Vagina (tissue), 2 donors: ENCODE data around the gene DNER. TPM values are rescaled to one million over a fixed set of nuclear protein-coding genes. Genes with fewer than 3 reads are reported as not detected.

Experiments used
- DNase-seq, 2 donors: peaks; one replicate each; pipeline ENCODE4 v3.0.0-alpha.2; 2017; ENCODE audit errors: extremely low spot score in 2 of 2
- H3K27ac ChIP-seq: fragments of 200-600 bp; sonication (generic); one replicate; pipeline ENCODE4 v1.5.1; 2019
- H3K27me3 ChIP-seq: fragments of 200-600 bp; sonication (generic); one replicate; pipeline ENCODE4 v1.5.1; 2019
- H3K36me3 ChIP-seq, 2 donors: fragments of 200-600 bp; sonication (generic); one replicate each; pipeline ENCODE4 v1.5.1; 2017 to 2019
- H3K4me1 ChIP-seq: fragments of 200-600 bp; sonication (generic); one replicate; pipeline ENCODE4 v1.5.1; 2019
- H3K4me3 ChIP-seq, 2 donors: fragments of 200-600 bp; sonication (generic); 1 replicate in 1 of 2; 2 replicates in 1 of 2; pipeline ENCODE4 v1.5.1; 2016 to 2019
- H3K9me3 ChIP-seq: fragments of 200-600 bp; sonication (generic); one replicate; pipeline ENCODE4 v1.5.1; 2019
- POLR2A ChIP-seq, 2 donors: fragments of 450-650 bp; IDR thresholded peaks; one replicate each; pipeline ENCODE4 v1.6.1; 2017; ENCODE audit warnings: antibody characterized with exemption in 2 of 2, mild to moderate bottlenecking in 2 of 2, moderate library complexity in 2 of 2
- POLR2AphosphoS5 ChIP-seq, 2 donors: sonication (generic); formaldehyde crosslinking; IDR thresholded peaks; one replicate each; pipeline ENCODE4 v1.9.0; 2017; ENCODE audit warnings: antibody characterized with exemption in 2 of 2, mild to moderate bottlenecking in 2 of 2, low read depth in 1 of 2; ENCODE audit not compliant: insufficient read depth in 1 of 2
- intact Hi-C: fragments of 100-400 bp; cut with DNase I; formaldehyde crosslinking; loops from one replicate; pipeline ENCODE4 v1.15.1; 2023
- total RNA-seq: library from RNA; depleted of rRNA; stranded (reverse); fragments of >200 nt; gene quantifications from one replicate; pipeline ENCODE4 v1.2.3, GENCODE V29; 2016
- TF ChIP-seq, protein P1 (sequence below), 3 experiments: fragments of 450-650 bp in 2 of 3; fragments of 200-600 bp in 1 of 3; sonication (generic) in 1 of 3; IDR thresholded peaks; one replicate each; pipeline ENCODE4 v1.5.1; 2017 to 2019; ENCODE audit warnings: antibody characterized with exemption in 3 of 3, mild to moderate bottlenecking in 2 of 3, moderate library complexity in 2 of 3

DNER gene
- total RNA-seq, 1 donor from 2014 or later, result 11.3 TPM

GRCh38 chr2:229610333-229610732 lies 104.0 kb downstream of the DNER start:
- H3K27me3 ChIP-seq, result no peaks in the 10 kb centered on the region
- intact Hi-C loops, result no loop called here
- no peaks in the 10 kb centered on the region for H3K9me3 ChIP-seq
- no peak overlapping the region for H3K27ac ChIP-seq
- DNase-seq, result no peak
- TF ChIP-seq POLR2A (IDR thresholded peaks at IDR 0.05) (no peak), POLR2AphosphoS5 (IDR thresholded peaks at IDR 0.05; ENCODE audit: insufficient read depth in 1 of 2, low read depth in 1 of 2) (no peak)
- TF ChIP-seq, protein P1, sequence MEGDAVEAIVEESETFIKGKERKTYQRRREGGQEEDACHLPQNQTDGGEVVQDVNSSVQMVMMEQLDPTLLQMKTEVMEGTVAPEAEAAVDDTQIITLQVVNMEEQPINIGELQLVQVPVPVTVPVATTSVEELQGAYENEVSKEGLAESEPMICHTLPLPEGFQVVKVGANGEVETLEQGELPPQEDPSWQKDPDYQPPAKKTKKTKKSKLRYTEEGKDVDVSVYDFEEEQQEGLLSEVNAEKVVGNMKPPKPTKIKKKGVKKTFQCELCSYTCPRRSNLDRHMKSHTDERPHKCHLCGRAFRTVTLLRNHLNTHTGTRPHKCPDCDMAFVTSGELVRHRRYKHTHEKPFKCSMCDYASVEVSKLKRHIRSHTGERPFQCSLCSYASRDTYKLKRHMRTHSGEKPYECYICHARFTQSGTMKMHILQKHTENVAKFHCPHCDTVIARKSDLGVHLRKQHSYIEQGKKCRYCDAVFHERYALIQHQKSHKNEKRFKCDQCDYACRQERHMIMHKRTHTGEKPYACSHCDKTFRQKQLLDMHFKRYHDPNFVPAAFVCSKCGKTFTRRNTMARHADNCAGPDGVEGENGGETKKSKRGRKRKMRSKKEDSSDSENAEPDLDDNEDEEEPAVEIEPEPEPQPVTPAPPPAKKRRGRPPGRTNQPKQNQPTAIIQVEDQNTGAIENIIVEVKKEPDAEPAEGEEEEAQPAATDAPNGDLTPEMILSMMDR (IDR thresholded peaks at IDR 0.05), result no peak
- H3K36me3 ChIP-seq, result no peaks in the 10 kb centered on the region
- H3K4me3 ChIP-seq, result no peak overlapping the region
- no peaks in the 10 kb centered on the region for H3K4me1 ChIP-seq

DNA sequence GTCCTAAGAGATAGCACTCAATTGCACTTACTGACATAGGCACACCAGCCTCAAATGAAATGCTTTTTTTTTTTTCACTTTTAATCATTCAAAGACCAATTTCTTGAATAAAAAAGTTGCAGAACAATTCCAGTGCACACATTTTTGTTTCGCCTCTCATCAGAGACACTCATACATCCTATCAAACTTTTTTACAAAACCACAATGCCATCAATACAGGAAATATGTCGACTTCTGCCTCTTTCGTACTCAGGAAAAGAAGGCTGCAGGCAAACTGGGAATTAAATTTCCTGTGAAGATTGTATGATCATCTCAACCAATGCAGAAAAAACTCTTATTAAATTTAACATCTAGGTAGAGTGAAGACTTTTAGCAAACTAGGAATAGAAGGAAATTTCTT lies 112.4 kb downstream of the DNER start:
- DNase-seq, result no peak
- no peaks in the 10 kb centered on the region for H3K27me3 ChIP-seq
- intact Hi-C loops, result no loop called here
- no peak overlapping the region for H3K4me3 ChIP-seq
- H3K9me3 ChIP-seq, result no peaks in the 10 kb centered on the region
- no peak overlapping the region for H3K27ac ChIP-seq
- H3K36me3 ChIP-seq, result no peaks in the 10 kb centered on the region
- H3K4me1 ChIP-seq, result no peaks in the 10 kb centered on the region
- no peak for TF ChIP-seq POLR2A (IDR thresholded peaks at IDR 0.05)
- TF ChIP-seq POLR2AphosphoS5 (IDR thresholded peaks at IDR 0.05; ENCODE audit: insufficient read depth in 1 of 2, low read depth in 1 of 2), result no peak
- TF ChIP-seq, protein P1 (IDR thresholded peaks at IDR 0.05), result no peak

DNA sequence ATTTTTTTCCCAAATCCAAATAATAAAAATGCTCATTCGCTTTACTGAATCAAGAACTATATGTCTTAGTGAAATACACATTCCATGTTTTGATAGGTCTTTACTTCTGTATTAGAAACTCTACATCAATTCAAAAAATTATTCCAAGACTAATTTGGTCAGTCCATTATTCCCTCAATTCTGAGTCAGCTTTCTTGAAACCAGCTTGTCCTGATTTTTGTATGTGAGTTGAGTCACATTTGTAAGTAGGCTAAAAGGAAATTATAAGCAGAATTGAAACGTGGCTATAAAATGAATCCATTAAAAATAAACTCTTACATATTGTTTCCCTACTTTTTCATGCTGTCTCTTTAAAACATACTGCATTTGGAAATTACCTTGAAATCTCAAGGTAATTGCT lies 113.0 kb downstream of the DNER start:
- no peaks in the 10 kb centered on the region for H3K36me3 ChIP-seq

DNA sequence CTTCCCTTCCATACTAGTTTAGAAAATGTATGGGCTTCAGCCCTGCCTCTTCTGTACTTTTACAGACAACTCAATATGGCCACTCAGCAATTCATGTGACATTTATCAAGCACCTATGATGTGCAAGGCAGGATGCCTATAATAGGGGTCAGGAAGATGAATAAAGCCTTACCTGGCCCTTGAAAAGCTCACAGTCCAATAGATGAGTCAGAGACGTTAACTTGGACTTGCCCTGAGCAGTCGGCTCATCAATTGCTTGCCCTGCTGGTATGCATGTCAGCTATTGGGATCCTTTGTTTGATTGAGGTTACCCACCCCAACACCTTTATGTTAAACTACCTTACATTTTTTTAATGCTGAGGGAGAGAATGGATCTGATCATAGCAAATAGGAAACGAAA lies 116.1 kb downstream of the DNER start:
- Histone ChIP-seq H3K4me3 (no peak overlapping the region), H3K27me3 (no peaks in the 10 kb centered on the region), H3K9me3 (no peaks in the 10 kb centered on the region), H3K4me1 (no peaks in the 10 kb centered on the region), H3K36me3 (no peaks in the 10 kb centered on the region), H3K27ac (no peak overlapping the region)
- intact Hi-C loops, result no loop called here
- DNase-seq, result no peak
- TF ChIP-seq, protein P1 (IDR thresholded peaks at IDR 0.05), result no peak
- TF ChIP-seq POLR2A (IDR thresholded peaks at IDR 0.05), result no peak
- no peak for TF ChIP-seq POLR2AphosphoS5 (IDR thresholded peaks at IDR 0.05; ENCODE audit: insufficient read depth in 1 of 2, low read depth in 1 of 2)

More for the DNA sequence above, 113.0 kb downstream of the DNER start:
- H3K4me3 ChIP-seq, result no peak overlapping the region
- no peak overlapping the region for H3K27ac ChIP-seq
- intact Hi-C loops, result no loop called here
- no peak for DNase-seq
- no peaks in the 10 kb centered on the region for H3K27me3 ChIP-seq
- H3K4me1 ChIP-seq, result no peaks in the 10 kb centered on the region
- TF ChIP-seq, protein P1 (IDR thresholded peaks at IDR 0.05), result no peak
- TF ChIP-seq POLR2AphosphoS5 (IDR thresholded peaks at IDR 0.05; ENCODE audit: insufficient read depth in 1 of 2, low read depth in 1 of 2) (peak in 1 of 2 donors; percentile 41), POLR2A (IDR thresholded peaks at IDR 0.05) (no peak)
- no peaks in the 10 kb centered on the region for H3K9me3 ChIP-seq

DNA sequence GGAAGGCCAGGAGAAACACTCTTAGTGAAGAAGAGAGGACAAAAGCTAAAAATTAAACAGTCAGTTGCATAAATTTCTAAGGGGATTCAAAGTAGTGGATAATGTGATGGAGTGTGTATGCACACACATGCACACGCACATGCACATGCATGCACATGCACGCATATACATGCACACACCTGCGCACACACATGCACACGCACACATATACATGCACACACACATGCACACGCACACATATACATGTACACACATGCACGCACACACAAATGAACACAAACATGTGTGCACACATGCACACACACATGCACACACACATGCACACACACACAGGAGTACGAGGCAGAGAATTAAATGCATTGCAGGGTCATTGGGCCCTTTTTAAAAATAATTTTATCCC lies 117.6 kb downstream of the DNER start:
- H3K36me3 ChIP-seq, result no peaks in the 10 kb centered on the region
- intact Hi-C loops, result no loop called here
- H3K27me3 ChIP-seq, result no peaks in the 10 kb centered on the region
- no peak overlapping the region for H3K27ac ChIP-seq
- no peaks in the 10 kb centered on the region for H3K9me3 ChIP-seq
- no peaks in the 10 kb centered on the region for H3K4me1 ChIP-seq
- no peak for DNase-seq
- TF ChIP-seq POLR2A (IDR thresholded peaks at IDR 0.05) (no peak), POLR2AphosphoS5 (IDR thresholded peaks at IDR 0.05; ENCODE audit: insufficient read depth in 1 of 2, low read depth in 1 of 2) (no peak)
- TF ChIP-seq, protein P1 (IDR thresholded peaks at IDR 0.05), result no peak
- no peak overlapping the region for H3K4me3 ChIP-seq
